Subcutaneous adipose tissue (tissue), 4 donors: ENCODE results near the gene CYB561D1. TPM values are rescaled to one million over a fixed set of nuclear protein-coding genes. Genes with fewer than 3 reads are reported as not detected.

Source experiments
- CTCF ChIP-seq: fragments of 450-650 bp; IDR thresholded peaks from one replicate; pipeline ENCODE4 v1.5.1; 2016; ENCODE audit warnings: low read depth, mild to moderate bottlenecking, control low read depth, antibody characterized with exemption, moderate library complexity
- total RNA-seq, 4 donors: library from RNA; depleted of rRNA; stranded (reverse); fragments of >200 nt; gene quantifications; one replicate each; pipeline ENCODE4 v1.1.0, GENCODE V29; 2016

The CYB561D1 gene
- total RNA-seq, 4 donors from 2014 or later = 4.0 to 6.6 (median 5.5) TPM

DNA sequence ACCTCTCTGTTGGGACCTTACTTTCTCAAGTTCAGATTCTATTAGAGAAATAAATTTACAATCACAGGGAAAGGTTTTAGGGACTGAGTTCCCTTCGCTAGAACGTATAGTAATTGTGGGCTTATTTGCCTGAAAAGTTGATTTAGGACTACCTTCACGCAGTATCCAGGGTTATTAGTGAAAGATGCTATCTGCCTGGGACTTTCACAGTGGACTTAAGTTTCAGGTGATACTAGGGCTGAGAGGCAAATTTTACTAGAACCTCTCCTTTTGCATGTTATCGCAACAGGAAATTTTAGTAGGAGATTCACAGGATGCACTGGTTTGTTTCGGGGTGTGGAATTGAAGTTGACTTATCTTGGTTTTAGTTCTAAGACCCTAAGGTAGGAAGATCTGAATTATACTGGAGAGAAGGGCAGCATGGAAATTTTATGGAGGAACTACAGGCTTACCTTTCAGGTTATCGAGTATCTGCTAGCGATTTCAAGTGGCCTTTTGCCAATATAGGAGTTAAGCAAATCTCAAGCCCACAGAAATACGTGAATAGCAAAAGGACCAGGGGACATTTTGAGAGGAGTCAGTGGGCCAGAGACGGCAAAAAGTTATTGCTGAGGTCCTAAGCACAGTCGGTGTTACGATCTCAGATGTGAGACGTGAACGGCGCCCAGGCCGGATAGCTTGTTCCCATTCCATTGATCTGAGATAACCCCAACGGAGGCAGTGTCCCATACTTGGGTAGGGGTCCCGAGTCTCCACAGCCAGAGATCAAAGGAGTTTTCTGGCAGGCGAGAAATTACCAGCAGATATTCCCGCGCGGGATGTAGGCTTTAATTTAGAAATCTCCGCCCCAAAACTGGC lies 53.8 kb downstream of the CYB561D1 start:
- TF ChIP-seq CTCF = no peak

DNA sequence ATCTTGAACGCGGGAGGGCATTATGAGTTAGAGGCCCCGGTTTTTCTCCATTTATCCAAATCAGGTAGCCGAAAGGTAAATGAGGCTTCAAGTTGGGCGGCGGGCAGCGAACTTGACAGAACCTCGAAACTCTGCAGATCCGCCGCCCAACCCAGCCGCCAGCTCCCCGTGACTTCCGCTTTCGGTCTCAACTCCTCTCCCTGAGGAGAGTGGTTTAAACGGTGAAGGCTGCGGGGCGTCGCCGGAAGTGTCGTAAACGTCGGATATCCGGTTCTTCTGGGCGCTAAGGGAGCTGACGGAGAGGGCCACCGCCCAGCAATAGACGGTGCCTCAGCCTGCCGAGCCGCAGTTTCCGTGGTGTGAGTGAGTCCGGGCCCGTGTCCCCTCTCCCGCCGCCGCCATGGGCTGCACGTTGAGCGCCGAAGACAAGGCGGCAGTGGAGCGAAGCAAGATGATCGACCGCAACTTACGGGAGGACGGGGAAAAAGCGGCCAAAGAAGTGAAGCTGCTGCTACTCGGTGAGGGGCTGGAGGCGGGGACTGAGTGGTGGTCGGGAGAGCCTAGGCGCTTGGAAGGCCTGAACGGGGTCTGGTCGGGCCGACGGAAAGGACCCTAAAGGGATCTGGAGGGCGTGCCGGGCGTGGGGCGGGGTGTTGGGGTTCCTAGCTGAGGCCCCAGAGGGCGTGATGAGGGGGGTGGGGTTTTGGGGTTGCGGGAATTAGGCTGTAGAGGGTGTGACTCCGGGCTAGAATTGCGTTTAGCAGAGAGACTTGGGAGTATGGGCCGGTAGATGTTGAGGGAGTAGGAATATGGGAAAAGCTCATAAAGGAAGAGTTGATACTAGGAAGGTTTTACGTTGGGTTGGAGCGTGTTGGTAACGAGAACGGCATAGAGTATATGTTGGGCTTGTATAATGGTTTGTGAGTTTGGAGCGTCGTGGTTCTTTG lies 54.7 kb downstream of the CYB561D1 start, which contains the start of gene GNAI3:
GNAI3 (plus strand) TSS at position 295 of the 947 bp plus-strand sequence; CDS start at position 401, 106 bp downstream.
- no peak for TF ChIP-seq CTCF

Other genes starting within 250 kb of the CYB561D1 start
- 1 to 10 TPM in 2 of 4 donors, under 1 TPM in 2; 0.65 to 1.5 (median 1.2) TPM for gene CELSR2, start 244.6 kb upstream of the CYB561D1 start, total RNA-seq
- gene PSRC1, start 210.9 kb upstream of the CYB561D1 start, total RNA-seq = 1 to 10 TPM; 2.6 to 7.6 (median 5.9) TPM
- not detected for gene MYBPHL, start 187.1 kb upstream of the CYB561D1 start, total RNA-seq
- 100 to 1,000 TPM; 126 to 140 (median 130) TPM for gene SORT1, start 96.2 kb upstream of the CYB561D1 start, total RNA-seq
- gene PSMA5, start 67.6 kb upstream of the CYB561D1 start, total RNA-seq = 10 to 100 TPM; 15.1 to 46.0 (median 30.3) TPM
- gene SYPL2, start 27.5 kb upstream of the CYB561D1 start, total RNA-seq = 1 to 10 TPM in 1 of 4 donors, under 1 TPM in 3; 0.22 to 1.3 (median 0.83) TPM
- gene ATXN7L2, start 10.2 kb upstream of the CYB561D1 start, total RNA-seq = 1 to 10 TPM; 2.4 to 3.1 (median 2.8) TPM
- gene AMIGO1, start 15.6 kb downstream of the CYB561D1 start, total RNA-seq = 1 to 10 TPM; 2.6 to 5.4 (median 3.4) TPM
- gene GPR61, start 45.8 kb downstream of the CYB561D1 start, total RNA-seq = not detected
- 1 to 10 TPM; 5.7 to 9.1 (median 7.9) TPM for gene GNAI3, start 54.5 kb downstream of the CYB561D1 start, total RNA-seq
- not detected for gene GNAT2, start 125.5 kb downstream of the CYB561D1 start, total RNA-seq
- gene AMPD2, start 125.7 kb downstream of the CYB561D1 start, total RNA-seq = 10 to 100 TPM; 20.2 to 27.9 (median 25.3) TPM
- gene GSTM4, start 162.0 kb downstream of the CYB561D1 start, total RNA-seq = 10 to 100 TPM; 16.7 to 35.0 (median 20.9) TPM
- gene GSTM2, start 174.0 kb downstream of the CYB561D1 start, total RNA-seq = 10 to 100 TPM; 38.0 to 87.8 (median 58.4) TPM
- 10 to 100 TPM in 1 of 4 donors, not detected in 3; 42.7 TPM for gene GSTM1, start 193.7 kb downstream of the CYB561D1 start, total RNA-seq
- 1 to 10 TPM; 2.8 to 5.7 (median 3.5) TPM for gene GSTM5, start 218.2 kb downstream of the CYB561D1 start, total RNA-seq
- gene GSTM3, start 246.9 kb downstream of the CYB561D1 start, total RNA-seq = 10 to 100 TPM; 38.2 to 62.8 (median 45.7) TPM